IMR-90 (cell line): Measurements from ENCODE around the gene ESM1. TPM values are rescaled to one million over a fixed set of nuclear protein-coding genes. Genes with fewer than 3 reads are reported as not detected.

Experiments
- ATAC-seq: fragments of 200-7000 bp; cut with Tn5 transposase; 2 replicates; pipeline ENCODE4 v1.9.1; 2020; ENCODE audit warnings: low read depth, mild to moderate bottlenecking, moderate library complexity
- BruUV-seq: library from RNA; stranded (reverse); fragments of 400-500 nt; replicated peaks from 2 replicates; lab custom pipeline; 2021; lab: Mats Ljungman, UMichigan
- CTCF ChIA-PET: fragments of 300-600 bp; formaldehyde crosslinking; extraction: SDS; loops from one replicate; lab custom pipeline; 2021; ENCODE audit warnings: antibody characterized with exemption; lab: Yijun Ruan, JAX
- POLR2A ChIA-PET: fragments of 300-600 bp; sonication (Branson Sonifier 250); formaldehyde crosslinking; loops from one replicate; lab custom pipeline; 2022; ENCODE audit warnings: antibody characterized with exemption; ENCODE audit not compliant: unreplicated experiment; lab: Charles Lee
- DNase-seq: peaks from one replicate; pipeline ENCODE4 v3.0.0; 2013
- H2AFZ ChIP-seq: replicated peaks from 2 replicates; pipeline ENCODE3; 2013; ENCODE audit warnings: low read length, mild to moderate bottlenecking; ENCODE audit not compliant: poor library complexity
- H2AK5ac ChIP-seq: 2 replicates; pipeline ENCODE4 v1.6.1; 2013; ENCODE audit warnings: low read depth, low read length, inconsistent platforms
- H2AK9ac ChIP-seq: replicated peaks from 2 replicates; pipeline ENCODE3; 2013; ENCODE audit warnings: mild to moderate bottlenecking, low read depth, low read length, moderate library complexity; ENCODE audit not compliant: poor library complexity
- H2BK120ac ChIP-seq: 2 replicates; pipeline ENCODE4 v1.6.1; 2013; ENCODE audit warnings: low read depth, low read length, inconsistent platforms
- H2BK15ac ChIP-seq: 3 replicates; pipeline ENCODE4 v1.6.1; 2013; ENCODE audit warnings: low read depth, low read length, inconsistent platforms
- H2BK20ac ChIP-seq: 2 replicates; pipeline ENCODE4 v1.6.1; 2013; ENCODE audit warnings: low read depth, mild to moderate bottlenecking, inconsistent platforms, low read length, moderate library complexity
- H2BK5ac ChIP-seq: 2 replicates; pipeline ENCODE4 v1.6.1; 2013; ENCODE audit warnings: mild to moderate bottlenecking, low read depth, low read length, inconsistent platforms; ENCODE audit not compliant: poor library complexity, severe bottlenecking
- H3K14ac ChIP-seq: replicated peaks from 2 replicates; pipeline ENCODE4 v1.6.1; 2013; ENCODE audit warnings: low read depth, low read length, inconsistent platforms
- H3K18ac ChIP-seq: 2 replicates; pipeline ENCODE4 v1.6.1; 2013; ENCODE audit warnings: low read depth, low read length, control low read depth
- H3K23ac ChIP-seq: 2 replicates; pipeline ENCODE4 v1.6.1; 2013; ENCODE audit warnings: low read depth, low read length, inconsistent platforms
- H3K27ac ChIP-seq: 2 replicates; pipeline ENCODE4 v1.5.1; 2013; ENCODE audit warnings: mild to moderate bottlenecking, control low read depth, low read length; ENCODE audit not compliant: insufficient read depth
- H3K27me3 ChIP-seq: 2 replicates; pipeline ENCODE4 v1.6.1; 2013; ENCODE audit warnings: low read length; ENCODE audit not compliant: control insufficient read depth, insufficient read depth
- H3K36me3 ChIP-seq: 2 replicates; pipeline ENCODE4 v1.6.1; 2013; ENCODE audit warnings: low read length, mixed read lengths; ENCODE audit not compliant: control insufficient read depth, insufficient read depth
- H3K4ac ChIP-seq: 2 replicates; pipeline ENCODE4 v1.6.1; 2013; ENCODE audit warnings: low read depth, low read length, inconsistent platforms
- H3K4me1 ChIP-seq: 2 replicates; pipeline ENCODE4 v1.6.1; 2013; ENCODE audit warnings: low read length, mixed read lengths; ENCODE audit not compliant: control insufficient read depth, insufficient read depth
- H3K4me2 ChIP-seq: 2 replicates; pipeline ENCODE4 v1.6.1; 2013; ENCODE audit warnings: low read depth, mild to moderate bottlenecking, control low read depth, low read length, moderate library complexity
- H3K4me3 ChIP-seq: 2 replicates; pipeline ENCODE4 v1.5.1; 2013; ENCODE audit warnings: low read depth, mild to moderate bottlenecking, control low read depth, low read length, moderate library complexity; ENCODE audit not compliant: insufficient read depth
- H3K56ac ChIP-seq: 2 replicates; pipeline ENCODE4 v1.6.1; 2013; ENCODE audit warnings: low read length, inconsistent platforms; ENCODE audit not compliant: insufficient read depth; ENCODE audit errors: extremely low read depth
- H3K79me1 ChIP-seq, 2 experiments: 2 replicates each; pipeline ENCODE4 v1.6.1; 2013; ENCODE audit warnings: low read length in 2 of 2, inconsistent platforms in 1 of 2, low read depth in 1 of 2
- H3K9ac ChIP-seq: 2 replicates; pipeline ENCODE4 v1.6.1; 2013; ENCODE audit warnings: low read depth, low read length, control low read depth
- H3K9me1 ChIP-seq: 2 replicates; pipeline ENCODE4 v1.6.1; 2013; ENCODE audit warnings: low read length, inconsistent platforms; ENCODE audit not compliant: insufficient read depth
- H3K9me3 ChIP-seq: 2 replicates; pipeline ENCODE4 v1.6.1; 2013; ENCODE audit warnings: low read length; ENCODE audit not compliant: control insufficient read depth, insufficient read depth
- H4K20me1 ChIP-seq: 2 replicates; pipeline ENCODE4 v1.6.1; 2013; ENCODE audit warnings: low read length, inconsistent platforms; ENCODE audit not compliant: insufficient read depth
- H4K5ac ChIP-seq: 2 replicates; pipeline ENCODE4 v1.6.1; 2013; ENCODE audit warnings: mild to moderate bottlenecking, low read depth, low read length, control low read depth
- H4K8ac ChIP-seq, 2 experiments: 2 replicates each; pipeline ENCODE4 v1.6.1; 2013; ENCODE audit warnings: low read depth in 2 of 2, low read length in 2 of 2, control low read depth in 1 of 2, inconsistent platforms in 1 of 2
- H4K91ac ChIP-seq: 2 replicates; pipeline ENCODE4 v1.6.1; 2013; ENCODE audit warnings: low read depth, low read length, inconsistent platforms; ENCODE audit not compliant: insufficient read depth
- BHLHE40 ChIP-seq: fragments of 150-350 bp; IDR thresholded peaks from 2 replicates; pipeline ENCODE4 v1.6.1; 2016; ENCODE audit warnings: mild to moderate bottlenecking, low read depth, low read length
- CEBPB ChIP-seq: IDR thresholded peaks from 2 replicates; pipeline ENCODE4 v1.6.1; 2012; ENCODE audit warnings: low read depth, low read length, improper control_type of control experiment
- CHD1 ChIP-seq: IDR thresholded peaks from 2 replicates; pipeline ENCODE4 v1.6.1; 2012; ENCODE audit warnings: low read depth, low read length, improper control_type of control experiment
- FOS ChIP-seq: fragments of 150-350 bp; IDR thresholded peaks from 2 replicates; pipeline ENCODE4 v1.6.1; 2016; ENCODE audit warnings: low read depth, low read length
- MAFK ChIP-seq: IDR thresholded peaks from 2 replicates; pipeline ENCODE4 v1.6.1; 2012; ENCODE audit warnings: low read depth, low read length, improper control_type of control experiment
- MAZ ChIP-seq: IDR thresholded peaks from 2 replicates; pipeline ENCODE4 v1.6.1; 2012; ENCODE audit warnings: low read depth, mild to moderate bottlenecking, low read length, improper control_type of control experiment, moderate library complexity, borderline replicate concordance
- MXI1 ChIP-seq: IDR thresholded peaks from 2 replicates; pipeline ENCODE4 v1.6.1; 2012; ENCODE audit warnings: low read depth, mild to moderate bottlenecking, low read length, moderate library complexity, borderline replicate concordance
- NFE2L2 ChIP-seq: fragments of 150-350 bp; IDR thresholded peaks from 2 replicates; pipeline ENCODE4 v1.6.1; 2016; ENCODE audit warnings: low read depth, mild to moderate bottlenecking, low read length
- POLR2A ChIP-seq: IDR thresholded peaks from 2 replicates; pipeline ENCODE4 v1.6.1; 2012; ENCODE audit warnings: mild to moderate bottlenecking, low read depth, low read length
- RAD21 ChIP-seq: IDR thresholded peaks from 2 replicates; pipeline ENCODE4 v1.6.1; 2012; ENCODE audit warnings: low read length, improper control_type of control experiment
- RCOR1 ChIP-seq: IDR thresholded peaks from 2 replicates; pipeline ENCODE4 v1.6.1; 2012; ENCODE audit warnings: mild to moderate bottlenecking, low read length, improper control_type of control experiment; ENCODE audit not compliant: insufficient replicate concordance
- RFX5 ChIP-seq: IDR thresholded peaks from 2 replicates; pipeline ENCODE4 v1.8.0; 2012; ENCODE audit warnings: low read depth, mild to moderate bottlenecking, low read length, moderate library complexity
- SMC3 ChIP-seq: fragments of 150-350 bp; IDR thresholded peaks from 2 replicates; pipeline ENCODE4 v1.6.1; 2016; ENCODE audit warnings: low read depth, mild to moderate bottlenecking, antibody characterized with exemption, low read length, moderate library complexity
- WGBS, 2 experiments: methylation state at CpG; one replicate each; pipeline versions ENCODE4 v1.1.5 to v1.1.7; 2013; ENCODE audit warnings: missing lambda C conversion rate in 2 of 2; ENCODE audit not compliant: insufficient read length in 1 of 2; ENCODE audit errors: extremely low coverage in 2 of 2; 5-methylcytosine and 5-hydroxymethylcytosine counted together
- dilution Hi-C: fragments of 300-500 bp; cut with HindIII; formaldehyde crosslinking; loops from one replicate; pipeline ENCODE4 v1.14.3; 2018; ENCODE audit warnings: low sequenced_read_pairs; ENCODE audit not compliant: unreplicated experiment
- in situ Hi-C: fragments of 300-500 bp; cut with MboI; formaldehyde crosslinking; loops from 3 replicates; pipeline ENCODE4 v1.14.3; 2019; ENCODE audit warnings: low sequenced_read_pairs, inconsistent platforms, mixed read lengths
- intact Hi-C: fragments of 100-400 bp; cut with micrococcal nuclease; formaldehyde crosslinking; loops from 2 replicates; pipeline ENCODE4 v1.10.0; 2022
- polyA plus RNA-seq, 3 experiments: library from polyadenylated mRNA; depleted of rRNA; stranded (reverse); fragments of >200 nt; gene quantifications; 2 replicates each; pipeline ENCODE4 v1.2.3, GENCODE V29; 2012; ENCODE audit warnings: low replicate concordance in 1 of 3
- total RNA-seq: library from RNA; depleted of rRNA; stranded (reverse); fragments of >200 nt; gene quantifications from 2 replicates; pipeline ENCODE4 v1.2.3, GENCODE V29; 2012
- TF ChIP-seq, protein P1 (sequence below): conservative IDR thresholded peaks from 2 replicates; pipeline ENCODE4 v1.5.1; 2012; ENCODE audit warnings: mild to moderate bottlenecking, low read depth, low read length, improper control_type of control experiment
- TF ChIP-seq, protein P2 (sequence below): fragments of 150-350 bp; IDR thresholded peaks from 2 replicates; pipeline ENCODE4 v1.6.1; 2017; ENCODE audit warnings: mild to moderate bottlenecking, antibody characterized with exemption, low read length, low read depth
- TF ChIP-seq, protein P3 (sequence below): fragments of 150-350 bp; IDR thresholded peaks from 2 replicates; pipeline ENCODE4 v1.6.1; 2016; ENCODE audit warnings: low read depth, mild to moderate bottlenecking, low read length, moderate library complexity, borderline replicate concordance

Gene ESM1
- total and polyA plus RNA-seq, 2 of the 4 experiments (the other 2 are of a cell fraction): 7.1 to 10.2 TPM

DNA sequence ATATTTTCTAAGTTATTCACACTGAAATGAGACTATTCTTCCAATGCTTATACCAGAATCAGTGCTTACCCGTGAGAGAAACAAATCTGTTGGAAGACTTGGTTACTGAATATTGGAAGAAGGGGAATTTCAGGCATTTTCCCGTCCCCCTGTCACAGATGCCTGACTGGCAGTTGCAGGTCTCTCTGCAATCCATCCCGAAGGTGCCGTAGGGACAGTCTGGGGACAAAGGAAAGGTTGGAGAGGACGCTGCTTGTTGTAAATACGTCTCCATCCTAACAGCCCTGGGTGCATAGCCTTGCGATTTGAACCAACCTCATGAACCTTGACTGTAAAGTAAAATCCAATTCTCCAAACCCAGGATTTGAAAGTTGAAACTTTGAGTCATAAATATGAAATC, 3.5 kb downstream of the ESM1 start:
- Histone ChIP-seq H3K56ac (no peak overlapping the region), H3K27ac (no peak overlapping the region), H2BK20ac (no peak overlapping the region), H3K4me3 (no peak overlapping the region), H2BK120ac (no peak overlapping the region), H2AK5ac (no peak overlapping the region; the same call in 1 of the 2 replicates), H3K9me3 (no peaks in the 10 kb centered on the region), H2AFZ (peak overlapping the region; percentile 66), H2AK9ac (no peak overlapping the region), H4K20me1 (no peaks in the 10 kb centered on the region), H3K9ac (no peak overlapping the region), H3K27me3 (peaks cover 2% of the 10 kb centered on the region; the same call in 1 of the 2 replicates), H3K23ac (no peak overlapping the region), H3K18ac (no peak overlapping the region), H4K5ac (no peak overlapping the region), H3K79me1 (no peaks in the 10 kb centered on the region), H2BK5ac (no peak overlapping the region), H3K9me1 (peaks cover 7% of the 10 kb centered on the region; the same call in 1 of the 2 replicates), H3K4me2 (peak overlapping the region; percentile 38; the same call in 1 of the 2 replicates), H3K4me1 (peaks cover 11% of the 10 kb centered on the region), H4K91ac (no peak overlapping the region), H3K14ac (no peak overlapping the region), H3K36me3 (no peaks in the 10 kb centered on the region), H3K4ac (no peak overlapping the region), H4K8ac (no peak overlapping the region), H2BK15ac (no peak overlapping the region)
- dilution Hi-C loops (no loop called here), in situ Hi-C loops (no loop called here), intact Hi-C loops (no loop called here)
- BruUV-seq: no TSS peak
- no peak for TF ChIP-seq RCOR1
- TF ChIP-seq, protein P1, sequence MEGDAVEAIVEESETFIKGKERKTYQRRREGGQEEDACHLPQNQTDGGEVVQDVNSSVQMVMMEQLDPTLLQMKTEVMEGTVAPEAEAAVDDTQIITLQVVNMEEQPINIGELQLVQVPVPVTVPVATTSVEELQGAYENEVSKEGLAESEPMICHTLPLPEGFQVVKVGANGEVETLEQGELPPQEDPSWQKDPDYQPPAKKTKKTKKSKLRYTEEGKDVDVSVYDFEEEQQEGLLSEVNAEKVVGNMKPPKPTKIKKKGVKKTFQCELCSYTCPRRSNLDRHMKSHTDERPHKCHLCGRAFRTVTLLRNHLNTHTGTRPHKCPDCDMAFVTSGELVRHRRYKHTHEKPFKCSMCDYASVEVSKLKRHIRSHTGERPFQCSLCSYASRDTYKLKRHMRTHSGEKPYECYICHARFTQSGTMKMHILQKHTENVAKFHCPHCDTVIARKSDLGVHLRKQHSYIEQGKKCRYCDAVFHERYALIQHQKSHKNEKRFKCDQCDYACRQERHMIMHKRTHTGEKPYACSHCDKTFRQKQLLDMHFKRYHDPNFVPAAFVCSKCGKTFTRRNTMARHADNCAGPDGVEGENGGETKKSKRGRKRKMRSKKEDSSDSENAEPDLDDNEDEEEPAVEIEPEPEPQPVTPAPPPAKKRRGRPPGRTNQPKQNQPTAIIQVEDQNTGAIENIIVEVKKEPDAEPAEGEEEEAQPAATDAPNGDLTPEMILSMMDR: no peak
- TF ChIP-seq CEBPB: no peak
- no peak for TF ChIP-seq MAZ
- TF ChIP-seq, protein P2, sequence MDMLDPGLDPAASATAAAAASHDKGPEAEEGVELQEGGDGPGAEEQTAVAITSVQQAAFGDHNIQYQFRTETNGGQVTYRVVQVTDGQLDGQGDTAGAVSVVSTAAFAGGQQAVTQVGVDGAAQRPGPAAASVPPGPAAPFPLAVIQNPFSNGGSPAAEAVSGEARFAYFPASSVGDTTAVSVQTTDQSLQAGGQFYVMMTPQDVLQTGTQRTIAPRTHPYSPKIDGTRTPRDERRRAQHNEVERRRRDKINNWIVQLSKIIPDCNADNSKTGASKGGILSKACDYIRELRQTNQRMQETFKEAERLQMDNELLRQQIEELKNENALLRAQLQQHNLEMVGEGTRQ: no peak
- no peak for TF ChIP-seq RAD21
- no peak for TF ChIP-seq SMC3
- no peak for TF ChIP-seq NFE2L2
- no peak for TF ChIP-seq FOS
- TF ChIP-seq MAFK: no peak
- TF ChIP-seq CHD1: no peak
- TF ChIP-seq BHLHE40: no peak
- TF ChIP-seq, protein P3, sequence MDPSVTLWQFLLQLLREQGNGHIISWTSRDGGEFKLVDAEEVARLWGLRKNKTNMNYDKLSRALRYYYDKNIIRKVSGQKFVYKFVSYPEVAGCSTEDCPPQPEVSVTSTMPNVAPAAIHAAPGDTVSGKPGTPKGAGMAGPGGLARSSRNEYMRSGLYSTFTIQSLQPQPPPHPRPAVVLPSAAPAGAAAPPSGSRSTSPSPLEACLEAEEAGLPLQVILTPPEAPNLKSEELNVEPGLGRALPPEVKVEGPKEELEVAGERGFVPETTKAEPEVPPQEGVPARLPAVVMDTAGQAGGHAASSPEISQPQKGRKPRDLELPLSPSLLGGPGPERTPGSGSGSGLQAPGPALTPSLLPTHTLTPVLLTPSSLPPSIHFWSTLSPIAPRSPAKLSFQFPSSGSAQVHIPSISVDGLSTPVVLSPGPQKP: no peak
- TF ChIP-seq POLR2A: no peak
- no peak for TF ChIP-seq MXI1
- no peak for TF ChIP-seq RFX5
- CTCF ChIA-PET: interaction anchor here (0.8 kb wide), 1 partner anchor 12 kb away, joined by 3 read pairs; no protein-coding TSS in a partner anchor
- no CpG with 5 or more reads among the region's 7 CpGs for WGBS, 2 experiments
- ATAC-seq (no peak), DNase-seq (no peak)
- POLR2A ChIA-PET: no interaction called here
